OCI-LY7 (cell line): Measurements from ENCODE around the gene RIMS1. TPM values are rescaled to one million over a fixed set of nuclear protein-coding genes. Genes with fewer than 3 reads are reported as not detected.

Source experiments
- BruUV-seq: library from RNA; stranded (reverse); fragments of 400-500 nt; replicated peaks from 2 replicates; lab custom pipeline; 2021; lab: Mats Ljungman, UMichigan
- CTCF ChIA-PET: fragments of 300-600 bp; sonication (Branson Sonifier 250); formaldehyde crosslinking; loops from one replicate; lab custom pipeline; 2022; ENCODE audit warnings: antibody characterized with exemption; ENCODE audit not compliant: unreplicated experiment; lab: Charles Lee
- POLR2A ChIA-PET: fragments of 300-600 bp; sonication (Branson Sonifier 250); formaldehyde crosslinking; loops from one replicate; lab custom pipeline; 2022; ENCODE audit warnings: antibody characterized with exemption; lab: Charles Lee
- DNase-seq: peaks from one replicate; pipeline ENCODE4 v3.0.0-alpha.2; 2015; ENCODE audit warnings: low spot score
- H2AFZ ChIP-seq: fragments of 200-600 bp; sonication (generic), shearing (Covaris generic); 2 replicates; pipeline ENCODE4 v1.6.1; 2014; ENCODE audit warnings: mild to moderate bottlenecking, antibody characterized with exemption, low read length, moderate library complexity
- H3K27ac ChIP-seq: fragments of 200-600 bp; sonication (generic); 2 replicates; pipeline ENCODE4 v1.5.1; 2014; ENCODE audit warnings: mixed run types, low read depth, mild to moderate bottlenecking, moderate library complexity, low read length, inconsistent platforms; ENCODE audit not compliant: poor library complexity, severe bottlenecking
- H3K36me3 ChIP-seq: fragments of 200-600 bp; sonication (generic); 2 replicates; pipeline ENCODE4 v1.6.1; 2014; ENCODE audit warnings: mild to moderate bottlenecking, antibody characterized with exemption, low read length, moderate library complexity, mixed read lengths; ENCODE audit not compliant: insufficient read depth
- H3K4me1 ChIP-seq: fragments of 200-600 bp; sonication (generic); 2 replicates; pipeline ENCODE4 v1.5.1; 2014; ENCODE audit warnings: mild to moderate bottlenecking, low read length; ENCODE audit not compliant: insufficient read depth, poor library complexity, severe bottlenecking
- H3K4me2 ChIP-seq: fragments of 200-600 bp; sonication (generic); 2 replicates; pipeline ENCODE4 v1.6.1; 2014; ENCODE audit warnings: mild to moderate bottlenecking, low read length
- H3K4me3 ChIP-seq: fragments of 200-600 bp; sonication (generic); 2 replicates; pipeline ENCODE4 v1.5.1; 2014; ENCODE audit warnings: mild to moderate bottlenecking, low read depth, low read length; ENCODE audit not compliant: poor library complexity, severe bottlenecking
- H3K79me2 ChIP-seq: fragments of 200-600 bp; sonication (generic); 2 replicates; pipeline ENCODE4 v1.6.1; 2016; ENCODE audit warnings: low read depth, mild to moderate bottlenecking, low read length, moderate library complexity, mixed read lengths; ENCODE audit not compliant: insufficient read depth
- H3K9me2 ChIP-seq: fragments of 200-600 bp; sonication (generic); 2 replicates; pipeline ENCODE4 v1.6.1; 2016; ENCODE audit warnings: mild to moderate bottlenecking, low read length, mixed read lengths; ENCODE audit not compliant: insufficient read depth
- H3K9me3 ChIP-seq: fragments of 200-600 bp; sonication (generic); 2 replicates; pipeline ENCODE4 v1.6.1; 2014; ENCODE audit warnings: mild to moderate bottlenecking, mixed run types, low read length, mixed read lengths
- H4K20me1 ChIP-seq: fragments of 200-600 bp; sonication (generic); 2 replicates; pipeline ENCODE4 v1.6.1; 2014; ENCODE audit warnings: mild to moderate bottlenecking, antibody characterized with exemption, low read length, moderate library complexity, mixed read lengths; ENCODE audit not compliant: insufficient read depth
- CTCF ChIP-seq: fragments of 200-600 bp; sonication (generic); conservative IDR thresholded peaks from 2 replicates; pipeline ENCODE4 v1.5.1; 2014; ENCODE audit warnings: mild to moderate bottlenecking, antibody characterized with exemption, low read length, moderate library complexity, mixed read lengths
- EZH2phosphoT487 ChIP-seq: fragments of 200-600 bp; sonication (generic); IDR thresholded peaks from 2 replicates; pipeline ENCODE4 v1.6.1; 2018; ENCODE audit warnings: low read depth, borderline replicate concordance, mild to moderate bottlenecking, mixed run types, antibody characterized with exemption, low read length, moderate library complexity, mixed read lengths
- intact Hi-C: fragments of 100-400 bp; cut with micrococcal nuclease; formaldehyde crosslinking; loops from one replicate; pipeline ENCODE4 v1.10.0; 2022; ENCODE audit not compliant: unreplicated experiment
- total RNA-seq, 2 experiments: library from RNA; depleted of rRNA in 1 of 2; stranded (reverse); fragments of >200 nt in 1 of 2; shearing (Covaris generic) in 1 of 2; gene quantifications; 2 replicates each; pipeline ENCODE4 v1.2.3, GENCODE V29; 2014 to 2022

RIMS1 gene
- total RNA-seq, 2 experiments from 2014 or later, result not detected

- no peaks in the 10 kb centered on the region for H3K79me2 ChIP-seq
- no peak overlapping the region for H2AFZ ChIP-seq
- no peaks in the 10 kb centered on the region for H3K4me1 ChIP-seq
- no peak overlapping the region for H3K4me3 ChIP-seq
- ChIA-PET POLR2A (interaction anchor here (0.9 kb wide), 1 partner anchor 14 kb away, joined by 3 read pairs; no protein-coding TSS in a partner anchor), CTCF (interaction anchor here (0.9 kb wide), 1 partner anchor 12 kb away, joined by 3 read pairs; no protein-coding TSS in a partner anchor)
- no peaks in the 10 kb centered on the region for H3K9me2 ChIP-seq
- no peak overlapping the region for H3K27ac ChIP-seq
- H3K4me2 ChIP-seq, result no peak overlapping the region
- DNase-seq, result no peak
- H4K20me1 ChIP-seq, result no peaks in the 10 kb centered on the region
- no peak for TF ChIP-seq EZH2phosphoT487
- no peak for TF ChIP-seq CTCF
- H3K36me3 ChIP-seq, result no peaks in the 10 kb centered on the region
- no TSS peak for BruUV-seq
- H3K9me3 ChIP-seq, result no peaks in the 10 kb centered on the region
- intact Hi-C loops, result no loop called here
These were observed 534.1 kb downstream of the RIMS1 start for GRCh38 chr6:72420409-72420808.

GRCh38 chr6:72421387-72421786 is 535.0 kb downstream of the RIMS1 start:
- no peaks in the 10 kb centered on the region for H3K9me3 ChIP-seq
- no peak overlapping the region for H3K4me3 ChIP-seq
- no peaks in the 10 kb centered on the region for H3K4me1 ChIP-seq
- H3K9me2 ChIP-seq, result no peaks in the 10 kb centered on the region
- H3K4me2 ChIP-seq, result no peak overlapping the region
- ChIA-PET CTCF (no interaction called here), POLR2A (no interaction called here)
- intact Hi-C loops, result no loop called here
- no peak overlapping the region for H3K27ac ChIP-seq
- no peaks in the 10 kb centered on the region for H4K20me1 ChIP-seq
- no peak for DNase-seq
- no peaks in the 10 kb centered on the region for H3K36me3 ChIP-seq
- no TSS peak for BruUV-seq
- TF ChIP-seq EZH2phosphoT487 (no peak), CTCF (no peak)
- no peak overlapping the region for H2AFZ ChIP-seq
- no peaks in the 10 kb centered on the region for H3K79me2 ChIP-seq

- no peak overlapping the region for H3K27ac ChIP-seq
- no peaks in the 10 kb centered on the region for H4K20me1 ChIP-seq
- no peak overlapping the region for H3K4me2 ChIP-seq
- BruUV-seq, result no TSS peak
- H3K9me3 ChIP-seq, result no peaks in the 10 kb centered on the region
- no peaks in the 10 kb centered on the region for H3K9me2 ChIP-seq
- H3K36me3 ChIP-seq, result no peaks in the 10 kb centered on the region
- ChIA-PET CTCF (no interaction called here), POLR2A (no interaction called here)
- H3K79me2 ChIP-seq, result no peaks in the 10 kb centered on the region
- intact Hi-C loops, result no loop called here
- no peak overlapping the region for H3K4me3 ChIP-seq
- no peak for DNase-seq
- no peaks in the 10 kb centered on the region for H3K4me1 ChIP-seq
- TF ChIP-seq EZH2phosphoT487 (no peak), CTCF (no peak)
- H2AFZ ChIP-seq, result no peak overlapping the region
These were observed 535.8 kb downstream of the RIMS1 start for GRCh38 chr6:72422171-72422570.
